ENCODE results near the gene WFS1. TPM values are rescaled to one million over a fixed set of nuclear protein-coding genes. Genes with fewer than 3 reads are reported as not detected.
A peak's percentile ranks its signal among the peaks of the same experiment; 100 is the strongest.

The WFS1 gene
- total RNA-seq, 3 donors from 2014 or later = 32.5 to 58.3 (median 37.1) TPM

DNA sequence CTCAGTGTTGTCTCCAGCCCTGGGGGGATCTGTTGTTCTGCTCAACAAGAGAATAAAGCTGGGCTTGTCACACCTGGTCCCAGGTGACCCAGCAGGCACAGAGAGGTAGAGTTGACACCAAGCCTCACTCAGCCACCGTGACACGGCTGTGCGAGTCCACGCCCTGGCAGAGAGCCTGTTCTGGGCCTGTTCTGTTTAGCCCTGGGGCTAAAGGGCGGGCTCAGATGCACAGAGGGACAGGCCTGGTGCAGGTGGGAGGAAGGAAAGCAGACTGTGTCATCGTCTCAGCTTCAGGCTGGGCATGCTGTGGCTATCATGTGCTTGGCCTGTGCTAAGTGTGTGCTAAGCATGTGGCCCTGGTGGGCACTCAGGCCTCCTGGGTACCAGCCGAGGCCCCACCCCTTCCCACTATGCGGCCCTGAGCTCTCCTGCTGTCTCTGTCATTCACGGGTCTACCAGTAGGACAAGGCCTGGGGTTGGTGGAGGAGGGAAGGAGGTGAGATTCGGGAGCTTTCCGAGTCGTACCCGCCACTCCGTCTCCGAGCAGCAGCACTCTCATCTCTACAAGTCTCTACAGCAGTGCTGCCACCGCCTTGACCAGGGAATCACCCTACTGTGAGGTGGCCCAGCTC, 10.8 kb downstream of the WFS1 start:
- intact Hi-C loops (cut with DNase I; ENCODE audit: low total_unique reads) = loop anchor here (2.0 kb wide), 1 partner anchor 76 kb away; no protein-coding TSS in a partner anchor
- TF ChIP-seq POLR2AphosphoS5 (IDR thresholded peaks at IDR 0.05) = no peak
- no peak for TF ChIP-seq POLR2A (IDR thresholded peaks at IDR 0.05)
- no peak for TF ChIP-seq CTCF (IDR thresholded peaks at IDR 0.05)
- no peak overlapping the region for H3K4me3 ChIP-seq
- H3K27me3 ChIP-seq = no peaks in the 10 kb centered on the region
- DNase-seq (ENCODE audit: low spot score in 2 of 2) = peak; percentile 44 to 78
- H3K27ac ChIP-seq = peak overlapping the region; percentile 52 to 81
- no peaks in the 10 kb centered on the region for H3K9me3 ChIP-seq
- no peaks in the 10 kb centered on the region for H3K36me3 ChIP-seq
- H3K4me1 ChIP-seq = no peaks in the 10 kb centered on the region

GRCh38 chr4:6281436-6282313, 12.0 kb downstream of the WFS1 start:
- no peak overlapping the region for H3K4me3 ChIP-seq
- peak overlapping the region; percentile 52 to 81 for H3K27ac ChIP-seq
- no peak for DNase-seq (ENCODE audit: low spot score in 2 of 2)
- H3K27me3 ChIP-seq = no peaks in the 10 kb centered on the region
- no peaks in the 10 kb centered on the region for H3K4me1 ChIP-seq
- intact Hi-C loops (cut with DNase I; ENCODE audit: low total_unique reads) = loop anchor here (2.0 kb wide), 1 partner anchor 77 kb away; no protein-coding TSS in a partner anchor
- no peaks in the 10 kb centered on the region for H3K36me3 ChIP-seq
- TF ChIP-seq CTCF (IDR thresholded peaks at IDR 0.05) = no peak
- no peak for TF ChIP-seq POLR2A (IDR thresholded peaks at IDR 0.05)
- H3K9me3 ChIP-seq = no peaks in the 10 kb centered on the region

- Histone ChIP-seq H3K4me3 (no peak overlapping the region), H3K9me3 (no peaks in the 10 kb centered on the region), H3K4me1 (no peaks in the 10 kb centered on the region), H3K27me3 (no peaks in the 10 kb centered on the region), H3K27ac (peak overlapping the region in 1 of 2 donors; percentile 81), H3K36me3 (no peaks in the 10 kb centered on the region)
- intact Hi-C loops (cut with DNase I; ENCODE audit: low total_unique reads) = no loop called here
- TF ChIP-seq CTCF (IDR thresholded peaks at IDR 0.05) = no peak
- no peak for TF ChIP-seq POLR2AphosphoS5 (IDR thresholded peaks at IDR 0.05)
- no peak for TF ChIP-seq POLR2A (IDR thresholded peaks at IDR 0.05)
- DNase-seq (ENCODE audit: low spot score in 2 of 2) = no peak
Observed at GRCh38 chr4:6282314-6282771, 12.7 kb downstream of the WFS1 start.

DNA sequence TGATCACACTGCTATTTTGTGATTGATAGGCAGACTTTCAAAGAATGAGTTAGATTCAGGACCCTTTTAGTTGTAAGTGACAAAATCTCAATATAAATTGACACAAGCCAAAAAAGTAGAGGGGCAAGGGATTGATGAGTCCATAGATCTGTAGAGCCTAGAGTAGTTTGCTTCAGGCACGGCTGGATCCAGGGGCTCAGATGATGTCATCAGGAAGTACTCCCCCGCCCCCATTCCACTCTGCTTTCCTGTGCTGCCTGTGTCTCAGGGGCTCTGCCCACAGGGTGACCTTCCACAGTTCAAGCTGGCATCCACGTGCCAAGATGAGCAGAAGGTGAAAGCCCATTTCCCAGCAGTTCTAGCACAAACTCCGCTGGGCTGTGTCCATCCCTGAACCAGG, 13.6 kb downstream of the WFS1 start:
- DNase-seq (ENCODE audit: low spot score in 2 of 2) = no peak
- H3K27me3 ChIP-seq = no peaks in the 10 kb centered on the region
- no peaks in the 10 kb centered on the region for H3K4me1 ChIP-seq
- H3K27ac ChIP-seq = no peak overlapping the region
- TF ChIP-seq POLR2AphosphoS5 (IDR thresholded peaks at IDR 0.05) = no peak
- TF ChIP-seq CTCF (IDR thresholded peaks at IDR 0.05) = no peak
- no peak for TF ChIP-seq POLR2A (IDR thresholded peaks at IDR 0.05)
- H3K36me3 ChIP-seq = no peaks in the 10 kb centered on the region
- intact Hi-C loops (cut with DNase I; ENCODE audit: low total_unique reads) = no loop called here
- no peak overlapping the region for H3K4me3 ChIP-seq
- no peaks in the 10 kb centered on the region for H3K9me3 ChIP-seq
